ENCODE measurements around the gene PDE8A.
"Not testable (repeated sequence)": the region's sequence is repeated elsewhere in the genome, so short reads cannot be mapped to it uniquely, and the experiment has no call there.

Gene PDE8A

DNA sequence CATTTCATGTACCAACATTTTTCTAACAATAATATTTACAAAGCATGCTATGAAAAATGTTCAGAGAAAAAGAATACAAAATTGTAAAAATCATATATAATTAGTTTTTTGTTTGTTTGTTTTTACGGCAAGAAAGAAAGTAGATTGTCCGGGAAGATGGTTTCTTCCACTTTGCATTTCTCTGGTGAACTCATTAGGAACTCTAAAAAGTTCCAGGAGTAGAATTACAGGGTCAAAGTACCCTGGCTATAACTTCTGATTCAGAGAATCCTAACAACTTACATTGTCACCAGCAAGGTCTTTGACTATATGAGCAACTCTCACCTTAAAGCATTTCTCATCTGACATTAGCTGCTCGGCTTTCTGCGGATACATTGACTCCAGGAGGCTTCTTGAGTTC lies 196.7 kb downstream of the PDE8A start:
- ChIA-PET POLR2A (no interaction called here), CTCF (interaction anchor here (4.0 kb wide), 1 partner anchor 10 kb away, joined by 17 read pairs; no protein-coding TSS in a partner anchor)
- TF ChIP-seq, protein P1, sequence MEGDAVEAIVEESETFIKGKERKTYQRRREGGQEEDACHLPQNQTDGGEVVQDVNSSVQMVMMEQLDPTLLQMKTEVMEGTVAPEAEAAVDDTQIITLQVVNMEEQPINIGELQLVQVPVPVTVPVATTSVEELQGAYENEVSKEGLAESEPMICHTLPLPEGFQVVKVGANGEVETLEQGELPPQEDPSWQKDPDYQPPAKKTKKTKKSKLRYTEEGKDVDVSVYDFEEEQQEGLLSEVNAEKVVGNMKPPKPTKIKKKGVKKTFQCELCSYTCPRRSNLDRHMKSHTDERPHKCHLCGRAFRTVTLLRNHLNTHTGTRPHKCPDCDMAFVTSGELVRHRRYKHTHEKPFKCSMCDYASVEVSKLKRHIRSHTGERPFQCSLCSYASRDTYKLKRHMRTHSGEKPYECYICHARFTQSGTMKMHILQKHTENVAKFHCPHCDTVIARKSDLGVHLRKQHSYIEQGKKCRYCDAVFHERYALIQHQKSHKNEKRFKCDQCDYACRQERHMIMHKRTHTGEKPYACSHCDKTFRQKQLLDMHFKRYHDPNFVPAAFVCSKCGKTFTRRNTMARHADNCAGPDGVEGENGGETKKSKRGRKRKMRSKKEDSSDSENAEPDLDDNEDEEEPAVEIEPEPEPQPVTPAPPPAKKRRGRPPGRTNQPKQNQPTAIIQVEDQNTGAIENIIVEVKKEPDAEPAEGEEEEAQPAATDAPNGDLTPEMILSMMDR (IDR thresholded peaks at IDR 0.05; ENCODE audit: control extremely low read depth, extremely low read depth, low read depth, missing control alignments) = no peak
- DNase-seq (ENCODE audit: extremely low spot score) = no peak

GRCh38 chr15:85179700-85180099 lies 198.0 kb downstream of the PDE8A start:
- TF ChIP-seq, protein P1 (IDR thresholded peaks at IDR 0.05; ENCODE audit: control extremely low read depth, extremely low read depth, low read depth, missing control alignments) = no peak
- ChIA-PET POLR2A (no interaction called here), CTCF (interaction anchor here (1.3 to 4.0 kb wide), 2 partner anchors 9 to 11 kb away, joined by 3 to 17 read pairs; no protein-coding TSS in a partner anchor)
- no peak for DNase-seq (ENCODE audit: extremely low spot score)

DNA sequence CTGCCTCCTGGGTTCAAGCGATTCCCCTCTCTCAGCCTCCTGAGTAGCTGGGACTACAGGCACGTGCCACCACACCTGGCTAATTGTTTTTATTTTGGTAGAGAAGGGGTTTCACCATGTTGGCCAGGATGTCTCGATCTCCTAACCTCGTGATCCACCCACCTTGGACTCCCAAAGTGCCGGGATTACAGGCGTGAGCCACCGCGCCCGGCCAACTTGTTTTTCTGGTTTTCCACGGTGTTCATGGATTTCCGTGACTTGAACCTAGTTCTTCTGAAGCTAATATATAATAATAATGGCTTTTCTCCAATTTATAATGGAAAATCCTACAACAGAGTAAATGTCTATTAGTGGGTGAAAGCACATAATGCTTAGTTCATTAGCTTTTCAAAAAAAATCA lies 203.7 kb downstream of the PDE8A start:
- CTCF ChIA-PET = interaction anchor here (1.2 kb wide), 1 partner anchor 16 kb away, joined by 3 read pairs; no protein-coding TSS in a partner anchor
- DNase-seq (ENCODE audit: extremely low spot score); POLR2A ChIA-PET: not testable (repeated sequence)

DNA sequence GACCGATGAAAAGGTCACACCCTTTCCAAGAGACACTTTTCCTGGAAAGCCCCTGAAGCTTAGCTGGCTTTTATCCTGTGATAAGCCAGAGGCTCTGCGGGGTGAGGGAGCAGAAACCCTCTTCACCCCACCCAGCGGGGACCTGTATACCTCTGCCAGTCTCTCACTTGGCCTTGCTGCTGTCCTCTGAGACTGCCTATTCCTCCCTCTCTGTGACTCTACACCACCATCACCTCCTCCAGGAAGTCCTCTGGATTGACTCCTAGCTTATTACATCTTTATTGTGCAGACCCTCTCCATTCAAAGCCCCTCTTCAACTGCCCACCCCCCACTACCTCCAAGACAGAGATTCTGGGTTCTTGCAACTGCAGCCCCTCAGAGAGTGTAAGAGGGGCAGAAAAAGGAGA lies 206.5 kb downstream of the PDE8A start:
- POLR2A ChIA-PET; DNase-seq (ENCODE audit: extremely low spot score); CTCF ChIA-PET: not testable (repeated sequence)
